HG03095 (cell line): ENCODE measurements around the gene PERCC1.
"Not testable (repeated sequence)": the region's sequence is repeated elsewhere in the genome, so short reads cannot be mapped to it uniquely, and the experiment has no call there.

Experiments
- ATAC-seq: cut with Tn5 transposase; IDR thresholded peaks from one replicate; pipeline ENCODE4 v1.9.1; 2021; ENCODE audit warnings: moderate library complexity; ENCODE audit not compliant: unreplicated experiment

Gene PERCC1

DNA sequence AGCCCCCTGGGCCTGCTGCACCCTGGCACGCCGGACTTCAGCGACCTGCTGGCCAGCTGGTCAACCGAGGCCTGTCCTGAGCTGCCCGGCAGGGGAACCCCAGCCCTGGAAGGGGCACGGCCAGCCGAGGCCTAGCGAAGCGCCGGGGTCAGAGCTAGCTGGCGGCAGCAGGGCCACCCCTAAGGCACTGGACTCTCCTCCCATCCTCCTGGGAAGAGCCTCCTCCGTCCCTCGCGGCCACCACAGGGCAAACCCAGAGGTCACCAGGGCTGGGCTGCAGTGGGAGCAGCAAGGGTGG is 2.3 kb downstream of the PERCC1 start:
- ATAC-seq: no peak

DNA sequence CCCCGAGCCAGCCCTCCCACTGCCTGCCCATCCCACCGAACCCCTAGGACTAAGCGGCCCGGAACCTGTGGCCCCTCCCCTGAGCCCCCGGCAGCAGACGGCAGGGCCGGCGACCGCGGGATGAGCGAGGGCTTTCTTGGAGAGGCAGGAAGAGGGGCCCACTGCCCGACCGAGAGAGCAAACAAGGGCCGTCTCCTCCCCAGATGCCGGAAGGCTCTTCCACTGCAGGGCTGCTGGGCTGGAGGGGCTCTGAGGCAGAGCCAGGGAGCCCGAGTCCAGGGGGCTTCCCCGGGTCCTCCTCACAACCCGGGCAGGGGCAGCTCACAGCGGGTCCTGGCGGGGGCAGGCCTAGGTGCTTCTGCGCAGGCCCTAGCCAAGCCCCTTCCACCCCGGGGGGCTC is 2.9 kb downstream of the PERCC1 start:
- ATAC-seq: no peak

- ATAC-seq: no peak
These were observed 4.0 kb downstream of the PERCC1 start for GRCh38 chr16:1434644-1435592.

DNA sequence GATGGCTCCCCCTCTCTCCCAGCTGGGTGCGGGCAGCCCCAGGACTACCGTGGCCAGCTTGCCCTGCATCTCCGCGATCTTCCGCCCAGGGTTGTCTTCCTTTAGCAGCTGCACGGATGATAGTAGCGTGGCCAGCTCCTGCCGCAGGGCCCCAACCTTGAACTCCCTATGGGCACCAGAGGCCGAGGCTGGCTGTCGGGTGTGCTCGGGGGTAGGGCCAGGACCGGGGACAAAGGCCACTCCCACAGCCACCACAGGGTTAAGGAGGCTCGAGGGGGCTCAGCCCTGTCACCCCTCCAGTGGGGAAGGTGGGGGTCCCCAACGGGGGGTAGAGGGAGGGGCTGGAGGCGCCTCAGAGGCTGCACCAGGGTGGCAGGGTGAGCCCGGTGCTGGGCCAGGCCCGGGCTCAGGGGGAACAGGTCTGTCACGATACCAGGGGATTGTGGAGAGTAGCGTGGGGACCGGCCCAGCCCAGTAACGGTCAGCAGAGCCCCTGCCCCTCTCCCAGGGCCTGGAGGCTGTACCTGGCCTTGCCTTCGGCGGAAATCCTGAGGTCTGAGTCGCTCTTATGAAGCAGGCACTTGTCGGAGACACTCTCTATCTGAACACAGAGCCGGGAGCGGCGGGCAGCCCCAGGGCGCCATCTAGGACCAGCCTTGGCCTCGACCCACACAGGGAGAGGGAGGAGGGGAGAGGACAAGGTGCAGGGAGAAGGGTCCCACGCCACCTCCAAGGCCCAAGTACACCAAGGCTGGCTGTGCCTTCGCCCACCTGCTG is 5.2 kb downstream of the PERCC1 start:
- no peak for ATAC-seq

DNA sequence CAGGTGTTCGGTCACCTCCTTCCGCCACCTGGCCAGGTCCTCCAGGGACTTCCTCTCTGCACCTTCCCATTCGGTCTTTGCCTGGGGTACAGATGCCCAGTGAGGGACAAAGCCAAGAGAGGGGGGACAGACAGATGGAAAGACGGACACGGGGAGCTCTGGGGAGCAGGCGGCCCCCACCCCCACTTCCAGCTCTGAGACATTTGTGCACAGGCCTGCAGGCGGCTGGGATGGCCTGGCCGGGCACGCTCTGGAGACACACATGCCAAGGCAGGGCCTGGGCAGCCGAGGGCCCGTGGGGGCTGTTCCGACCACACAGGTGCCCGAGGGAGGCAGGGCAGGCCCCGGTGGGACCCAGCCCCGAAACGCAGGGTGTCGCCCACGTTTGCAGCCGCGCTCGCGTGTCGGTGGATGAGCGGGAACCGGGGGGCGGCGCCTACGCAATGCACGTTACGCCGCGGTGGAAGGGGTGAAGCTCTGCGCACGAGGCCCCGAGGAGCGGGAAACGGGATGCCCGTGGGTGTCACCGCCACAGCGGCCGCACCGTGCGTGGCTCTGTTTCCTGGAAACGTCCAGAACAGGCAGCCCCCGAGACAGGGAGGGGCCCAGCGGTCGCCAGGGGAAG is 6.0 kb downstream of the PERCC1 start:
- no peak for ATAC-seq

DNA sequence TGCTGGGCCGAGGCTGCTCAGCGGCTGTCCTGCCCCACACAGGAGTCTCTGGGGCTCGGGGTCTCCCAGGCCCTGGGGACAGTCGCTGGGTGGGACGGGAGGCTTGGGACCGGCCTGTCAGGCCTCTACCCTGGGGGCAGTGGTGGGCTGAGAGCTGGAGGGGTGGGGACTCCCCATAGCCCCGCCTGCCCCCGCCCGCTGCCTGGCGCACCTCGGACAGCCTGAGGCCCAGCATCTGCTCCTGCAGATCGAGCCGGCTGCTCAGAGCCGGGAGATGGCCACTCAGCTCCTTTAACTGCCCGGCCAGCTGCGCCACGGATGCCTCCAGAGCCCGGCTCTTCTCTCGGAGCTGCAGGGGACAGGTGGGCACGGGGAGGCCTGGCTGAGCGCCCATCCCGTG is 6.7 kb downstream of the PERCC1 start:
- ATAC-seq: no peak

- no peak for ATAC-seq
These were observed 7.6 kb downstream of the PERCC1 start for GRCh38 chr16:1438229-1439057.

DNA sequence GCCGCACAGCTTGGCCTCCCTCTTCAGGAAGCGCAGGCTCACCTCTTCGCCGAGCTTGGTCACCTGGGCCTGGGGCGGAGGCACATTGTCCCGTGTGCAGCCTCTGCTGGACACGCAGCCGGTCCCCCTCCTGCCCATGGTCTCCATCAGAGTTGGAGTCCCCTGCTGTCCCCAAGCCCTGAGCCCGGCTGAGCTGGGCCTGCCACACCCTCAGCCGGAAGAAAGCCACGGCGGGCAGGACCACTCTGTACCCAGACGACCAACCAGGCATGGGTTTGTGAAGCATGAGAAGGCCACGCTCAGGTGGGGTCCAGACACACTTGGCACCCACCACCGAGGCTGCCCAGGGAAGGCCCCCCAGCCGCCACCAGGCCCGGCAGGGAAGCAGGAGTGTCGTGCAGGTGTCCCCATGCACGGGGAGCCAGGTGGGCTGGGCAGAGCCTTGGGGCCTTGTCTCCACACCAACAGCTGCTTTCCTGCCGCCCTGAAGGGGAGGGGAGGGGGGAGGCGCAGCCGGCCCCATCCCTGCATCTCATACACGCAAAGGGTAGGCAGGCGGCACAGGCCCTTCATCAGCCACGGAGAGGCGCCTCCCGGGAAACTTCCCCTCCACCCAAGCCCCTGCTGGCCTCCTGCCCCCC is 8.3 kb downstream of the PERCC1 start:
- ATAC-seq: no peak

DNA sequence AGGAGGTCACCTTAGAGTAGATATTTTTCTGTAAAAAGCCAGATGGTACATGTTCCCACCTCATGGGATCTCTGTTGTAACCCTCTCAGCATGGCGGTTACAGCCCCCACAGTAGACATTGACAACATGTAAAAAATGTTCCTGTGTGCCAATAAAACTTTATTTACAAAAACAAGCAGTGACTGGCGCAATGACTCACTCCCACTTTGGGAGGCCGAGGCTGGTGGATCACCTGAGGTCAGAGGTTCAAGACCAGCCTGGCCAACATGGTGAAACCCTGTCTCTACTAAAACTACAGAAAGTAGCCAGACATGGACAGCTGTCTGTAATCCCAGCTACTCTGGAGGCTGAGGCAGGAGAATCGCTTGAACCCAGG is 8.8 kb downstream of the PERCC1 start:
- not testable (repeated sequence) for ATAC-seq

GRCh38 chr16:1441391-1441829 is 10.5 kb downstream of the PERCC1 start:
- ATAC-seq: no peak

DNA sequence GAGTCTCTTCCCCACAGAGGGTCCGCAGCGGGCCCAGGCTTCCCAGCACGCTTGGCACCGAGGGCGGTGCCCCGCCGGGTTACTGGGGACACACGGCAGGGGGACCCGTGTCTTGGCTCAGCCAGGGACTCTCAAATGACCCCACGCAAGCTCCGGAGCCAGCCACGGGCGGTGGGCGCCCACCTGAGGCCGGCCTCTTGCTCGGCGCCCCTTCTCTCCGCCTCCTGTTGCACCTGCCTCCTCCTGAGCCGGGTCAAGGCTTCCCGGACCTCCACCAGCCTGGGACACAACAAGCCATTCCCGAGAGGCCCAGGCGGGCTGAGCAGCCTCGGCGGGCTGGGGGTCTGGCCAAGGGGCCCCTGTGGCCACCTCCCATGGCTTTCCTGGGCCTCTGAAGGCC is 11.8 kb downstream of the PERCC1 start:
- no peak for ATAC-seq

GRCh38 chr16:1443403-1443973 is 12.6 kb downstream of the PERCC1 start:
- no peak for ATAC-seq

- no peak for ATAC-seq
These were observed 13.3 kb downstream of the PERCC1 start, which contains the start of gene CCDC154 for GRCh38 chr16:1443980-1444729. CCDC154 (minus strand) TSS chr16:1444556; CDS start chr16:1444322, 234 bp downstream.

DNA sequence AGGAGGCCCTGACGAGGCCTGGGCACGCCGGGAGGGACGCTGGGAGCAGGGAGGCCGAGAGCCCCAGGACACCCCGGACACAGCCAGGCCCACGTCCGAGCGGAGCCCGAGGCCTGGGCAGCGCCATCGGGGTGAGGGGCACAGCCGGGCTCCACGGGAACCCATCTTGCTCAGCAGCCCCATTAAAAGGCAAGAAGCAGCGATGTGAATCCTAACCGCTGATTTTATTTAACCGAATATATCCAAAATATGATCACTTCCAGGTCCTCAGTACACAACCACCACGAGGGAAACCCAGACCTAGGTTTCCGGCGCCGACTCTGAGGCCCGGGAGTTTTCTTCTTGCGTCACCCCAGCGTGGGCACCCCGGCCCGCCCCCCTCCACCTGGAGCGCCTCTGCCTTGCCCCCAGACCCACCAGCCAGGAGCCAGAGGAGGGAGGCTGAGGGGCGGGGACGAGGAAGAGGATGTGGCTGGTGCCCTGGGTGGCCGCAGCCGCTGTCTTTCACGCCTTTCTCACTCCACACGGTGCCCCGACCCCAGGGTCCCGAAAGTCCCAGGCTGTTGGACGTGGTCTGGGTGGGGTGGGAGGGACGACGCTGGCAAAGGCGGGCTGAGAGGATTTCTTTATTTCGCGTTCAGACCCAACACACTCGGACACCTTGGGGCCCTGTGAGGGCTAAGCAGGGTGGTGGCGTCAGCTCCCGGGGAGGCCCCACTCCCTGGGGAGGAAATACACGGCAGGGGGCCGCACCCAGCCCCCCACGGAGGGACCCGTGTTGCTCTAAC is 14.0 kb downstream of the PERCC1 start:
- ATAC-seq: no peak

DNA sequence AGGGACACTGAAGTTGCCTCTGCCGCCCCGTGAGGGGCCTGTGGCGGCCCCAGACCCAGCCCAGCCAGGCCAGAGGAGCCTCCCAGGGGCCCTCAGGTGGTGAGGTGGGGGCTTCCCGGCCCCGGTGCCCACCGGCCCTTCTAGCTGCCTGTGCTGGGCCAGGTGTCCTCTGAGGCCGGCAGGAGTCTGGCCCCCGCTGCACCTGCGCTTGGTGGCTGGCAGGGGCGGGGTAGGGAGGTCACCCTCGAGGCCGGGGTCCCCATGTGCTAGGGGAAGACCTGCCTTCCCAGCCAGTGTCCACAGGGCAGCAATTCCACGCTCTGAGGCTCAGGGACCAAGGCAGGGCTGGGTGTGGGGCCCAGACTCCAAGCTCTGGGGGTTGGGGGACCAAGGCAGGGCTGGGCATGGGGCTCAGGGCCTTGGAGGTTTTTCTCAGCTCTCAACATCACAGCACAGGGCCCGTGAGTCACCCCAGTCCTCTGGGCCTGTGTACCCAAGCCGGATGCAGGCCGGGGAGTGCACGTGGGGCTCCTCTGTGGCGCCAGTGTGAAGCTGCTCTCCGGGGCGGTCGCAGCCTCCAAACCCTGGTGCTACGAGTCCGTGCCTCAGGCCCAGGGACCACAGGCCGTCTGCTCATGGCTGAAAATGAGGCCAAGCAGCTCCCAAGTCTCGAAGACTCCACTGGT is 14.8 kb downstream of the PERCC1 start:
- ATAC-seq: no peak

- ATAC-seq: no peak
These were observed 15.6 kb downstream of the PERCC1 start for GRCh38 chr16:1446296-1447080.

GRCh38 chr16:1447965-1448364 is 17.1 kb downstream of the PERCC1 start:
- ATAC-seq: no peak
